Neutrophil (primary cell): ENCODE results near the gene RIPOR2.

ENCODE experiments used
- H3K27ac ChIP-seq: fragments of 200-600 bp; sonication (generic); 2 replicates; pipeline ENCODE4 v1.5.1; 2016; ENCODE audit warnings: mild to moderate bottlenecking, moderate library complexity
- H3K27me3 ChIP-seq: fragments of 200-600 bp; sonication (generic); 2 replicates; pipeline ENCODE4 v1.6.0; 2016; ENCODE audit warnings: mild to moderate bottlenecking
- H3K36me3 ChIP-seq: fragments of 200-600 bp; sonication (generic); 2 replicates; pipeline ENCODE4 v1.5.1; 2017
- H3K4me1 ChIP-seq, 2 experiments: fragments of 200-600 bp in 1 of 2; sonication (generic) in 1 of 2; 1 replicate in 1 of 2; 2 replicates in 1 of 2; pipeline versions ENCODE4 v1.5.1 to v1.6.1; 2013 to 2016; ENCODE audit warnings: low read depth in 1 of 2, low read length in 1 of 2, mild to moderate bottlenecking in 1 of 2, moderate library complexity in 1 of 2; ENCODE audit not compliant: control insufficient read depth in 1 of 2, insufficient read depth in 1 of 2
- H3K4me3 ChIP-seq, 2 experiments: fragments of 200-600 bp in 1 of 2; sonication (generic) in 1 of 2; 1 replicate in 1 of 2; 2 replicates in 1 of 2; pipeline ENCODE4 v1.5.1; 2013 to 2016; ENCODE audit warnings: low read depth in 1 of 2, low read length in 1 of 2, mild to moderate bottlenecking in 1 of 2, moderate library complexity in 1 of 2
- H3K9me3 ChIP-seq: fragments of 200-600 bp; sonication (generic); 2 replicates; pipeline ENCODE4 v1.5.1; 2016
- CTCF ChIP-seq: fragments of 200-600 bp; sonication (generic); IDR thresholded peaks from 2 replicates; pipeline ENCODE4 v1.5.1; 2016; ENCODE audit warnings: antibody characterized with exemption

The RIPOR2 gene

GRCh38 chr6:24968783-24969182 is 33.0 kb upstream of the RIPOR2 start:
- H3K27ac ChIP-seq, result no peak overlapping the region
- no peaks in the 10 kb centered on the region for H3K9me3 ChIP-seq
- no peak overlapping the region for H3K4me3 ChIP-seq
- H3K4me1 ChIP-seq, result no peaks in the 10 kb centered on the region
- TF ChIP-seq CTCF, result no peak
- H3K36me3 ChIP-seq, result no peaks in the 10 kb centered on the region
- no peaks in the 10 kb centered on the region for H3K27me3 ChIP-seq

- H3K4me1 ChIP-seq, result peaks cover 0 to under 1% of the 10 kb centered on the region in 2 experiments
- no peak for TF ChIP-seq CTCF
- no peaks in the 10 kb centered on the region for H3K9me3 ChIP-seq
- no peaks in the 10 kb centered on the region for H3K27me3 ChIP-seq
- no peak overlapping the region for H3K4me3 ChIP-seq
- H3K36me3 ChIP-seq, result no peaks in the 10 kb centered on the region
- H3K27ac ChIP-seq, result no peak overlapping the region
Measured at GRCh38 chr6:24967211-24967610, 31.5 kb upstream of the RIPOR2 start.

- Histone ChIP-seq H3K27me3 (no peaks in the 10 kb centered on the region), H3K9me3 (no peaks in the 10 kb centered on the region), H3K27ac (no peak overlapping the region), H3K4me3 (no peak overlapping the region), H3K36me3 (no peaks in the 10 kb centered on the region), H3K4me1 (peaks cover 0 to 5% of the 10 kb centered on the region in 2 experiments)
- no peak for TF ChIP-seq CTCF
Measured at GRCh38 chr6:24966381-24966780, 30.6 kb upstream of the RIPOR2 start.

- H3K9me3 ChIP-seq, result no peaks in the 10 kb centered on the region
- H3K4me3 ChIP-seq, result no peak overlapping the region
- H3K36me3 ChIP-seq, result no peaks in the 10 kb centered on the region
- H3K27me3 ChIP-seq, result no peaks in the 10 kb centered on the region
- TF ChIP-seq CTCF, result no peak
- no peak overlapping the region for H3K27ac ChIP-seq
- H3K4me1 ChIP-seq, result peaks cover 12 to 28% of the 10 kb centered on the region in 2 experiments
Measured at GRCh38 chr6:24963887-24964570, 28.3 kb upstream of the RIPOR2 start.

- Histone ChIP-seq H3K4me3 (no peak overlapping the region), H3K27ac (no peak overlapping the region), H3K36me3 (no peaks in the 10 kb centered on the region), H3K9me3 (no peaks in the 10 kb centered on the region), H3K4me1 (peaks cover 18 to 35% of the 10 kb centered on the region in 2 experiments), H3K27me3 (no peaks in the 10 kb centered on the region)
- no peak for TF ChIP-seq CTCF
Measured at GRCh38 chr6:24963339-24963738, 27.6 kb upstream of the RIPOR2 start.
